Hippocampal formation (tissue), 2 donors: ENCODE results near the gene DMXL2.
"Not testable (repeated sequence)": the region's sequence is repeated elsewhere in the genome, so short reads cannot be mapped to it uniquely, and the experiment has no call there.

Experiments used
- DNase-seq, 2 donors: peaks; one replicate each; lab custom pipeline; 2025; lab: John Stamatoyannopoulos, UW

Gene DMXL2

GRCh38 chr15:51494411-51495314 is 127.9 kb downstream of the DMXL2 start:
- no peak for DNase-seq

GRCh38 chr15:51493892-51494291 is 128.7 kb downstream of the DMXL2 start:
- no peak for DNase-seq

GRCh38 chr15:51492528-51492927 is 130.0 kb downstream of the DMXL2 start:
- no peak for DNase-seq

- no peak for DNase-seq
These were observed 130.6 kb downstream of the DMXL2 start for GRCh38 chr15:51491941-51492340.

- DNase-seq, result no peak
These were observed 137.8 kb downstream of the DMXL2 start for GRCh38 chr15:51484781-51485180.

GRCh38 chr15:51483985-51484384 is 138.6 kb downstream of the DMXL2 start:
- DNase-seq, result no peak

- DNase-seq, result no peak
These were observed 139.1 kb downstream of the DMXL2 start for GRCh38 chr15:51483520-51483919.

- DNase-seq, result no peak
These were observed 146.8 kb downstream of the DMXL2 start for GRCh38 chr15:51475736-51476135.

GRCh38 chr15:51470512-51470911 is 152.1 kb downstream of the DMXL2 start:
- DNase-seq, result no peak

GRCh38 chr15:51460796-51461195 is 161.8 kb downstream of the DMXL2 start:
- no peak for DNase-seq

- DNase-seq, result no peak
These were observed 172.6 kb downstream of the DMXL2 start for GRCh38 chr15:51450001-51450400.

GRCh38 chr15:51448622-51449399 is 173.8 kb downstream of the DMXL2 start:
- DNase-seq, result no peak

GRCh38 chr15:51447855-51448621 is 174.5 kb downstream of the DMXL2 start:
- no peak for DNase-seq

- DNase-seq, result not testable (repeated sequence)
These were observed 176.4 kb downstream of the DMXL2 start for GRCh38 chr15:51446029-51446744.

GRCh38 chr15:51444807-51445206 is 177.8 kb downstream of the DMXL2 start:
- DNase-seq, result no peak

- DNase-seq, result no peak
These were observed 178.5 kb downstream of the DMXL2 start for GRCh38 chr15:51444112-51444511.

- no peak for DNase-seq
These were observed 179.2 kb downstream of the DMXL2 start for GRCh38 chr15:51443282-51443914.

- DNase-seq, result no peak
These were observed 184.0 kb downstream of the DMXL2 start for GRCh38 chr15:51438526-51438925.

- no peak for DNase-seq
These were observed 197.0 kb downstream of the DMXL2 start for GRCh38 chr15:51425517-51426040.

GRCh38 chr15:51424780-51425179 is 197.8 kb downstream of the DMXL2 start:
- DNase-seq, result no peak

- DNase-seq, result not testable (repeated sequence)
These were observed 199.5 kb downstream of the DMXL2 start for GRCh38 chr15:51423040-51423439.
